Measurements from ENCODE around the gene BEND7.
"Not testable (repeated sequence)": the region's sequence is repeated elsewhere in the genome, so short reads cannot be mapped to it uniquely, and the experiment has no call there.

The BEND7 gene

GRCh38 chr10:13542533-13542932 is 13.7 kb upstream of the BEND7 start:
- no peaks in the 10 kb centered on the region for H3K9me3 ChIP-seq (ENCODE audit: control insufficient read depth, insufficient read depth, low read length)
- no peaks in the 10 kb centered on the region for H3K27me3 ChIP-seq (ENCODE audit: control insufficient read depth, insufficient read depth, low read length)
- H3K4me1 ChIP-seq (ENCODE audit: control insufficient read depth, insufficient read depth, low read length), result no peaks in the 10 kb centered on the region
- no peak overlapping the region for H3K9ac ChIP-seq (ENCODE audit: low read depth, low read length)
- no peak overlapping the region for H3K27ac ChIP-seq (ENCODE audit: low read depth, low read length)
- no peaks in the 10 kb centered on the region for H3K36me3 ChIP-seq (ENCODE audit: control insufficient read depth, insufficient read depth, low read length)
- H3K4me3 ChIP-seq (ENCODE audit: low read depth, low read length), result no peak overlapping the region

- H3K36me3 ChIP-seq (ENCODE audit: control insufficient read depth, insufficient read depth, low read length); H3K9ac ChIP-seq (ENCODE audit: low read depth, low read length); H3K9me3 ChIP-seq (ENCODE audit: control insufficient read depth, insufficient read depth, low read length); H3K27me3 ChIP-seq (ENCODE audit: control insufficient read depth, insufficient read depth, low read length); H3K27ac ChIP-seq (ENCODE audit: low read depth, low read length); H3K4me3 ChIP-seq (ENCODE audit: low read depth, low read length); H3K4me1 ChIP-seq (ENCODE audit: control insufficient read depth, insufficient read depth, low read length): not testable (repeated sequence)
Observed at GRCh38 chr10:13537985-13538384, 9.2 kb upstream of the BEND7 start.

- H3K27me3 ChIP-seq (ENCODE audit: control insufficient read depth, insufficient read depth, low read length), result no peaks in the 10 kb centered on the region
- H3K9ac ChIP-seq (ENCODE audit: low read depth, low read length), result no peak overlapping the region
- H3K36me3 ChIP-seq (ENCODE audit: control insufficient read depth, insufficient read depth, low read length), result no peaks in the 10 kb centered on the region
- H3K4me3 ChIP-seq (ENCODE audit: low read depth, low read length), result no peak overlapping the region
- H3K4me1 ChIP-seq (ENCODE audit: control insufficient read depth, insufficient read depth, low read length), result 0 out of 2 replicates have a peak, but pooled peaks cover 3% of the 10 kb centered on the region
- no peak overlapping the region for H3K27ac ChIP-seq (ENCODE audit: low read depth, low read length)
- H3K9me3 ChIP-seq (ENCODE audit: control insufficient read depth, insufficient read depth, low read length), result no peaks in the 10 kb centered on the region
Observed at GRCh38 chr10:13536674-13537366, 8.0 kb upstream of the BEND7 start.

DNA sequence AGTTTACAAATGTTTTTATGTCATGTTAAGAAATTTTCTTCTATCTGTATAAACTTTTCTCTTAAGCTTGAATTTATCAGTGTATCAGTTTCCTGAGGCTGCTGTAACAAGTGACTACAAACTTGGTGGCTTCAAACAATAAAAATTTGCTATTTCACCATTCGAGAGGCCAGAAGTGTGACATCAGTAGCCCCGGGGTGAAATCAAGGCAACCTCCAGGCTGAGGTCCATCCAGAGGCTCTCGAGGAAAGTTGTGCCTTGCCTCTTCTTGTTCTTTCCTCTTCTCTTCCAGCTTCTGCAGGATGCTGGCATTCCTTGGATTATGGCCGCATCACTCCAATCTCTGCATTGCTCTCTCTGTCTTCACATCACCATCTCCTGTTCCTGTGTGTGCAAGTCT is 6.5 kb upstream of the BEND7 start:
- Histone ChIP-seq H3K4me3 (ENCODE audit: low read depth, low read length) (no peak overlapping the region), H3K27me3 (ENCODE audit: control insufficient read depth, insufficient read depth, low read length) (peaks cover 7% of the 10 kb centered on the region; the same call in 1 of the 2 replicates), H3K36me3 (ENCODE audit: control insufficient read depth, insufficient read depth, low read length) (no peaks in the 10 kb centered on the region), H3K9me3 (ENCODE audit: control insufficient read depth, insufficient read depth, low read length) (no peaks in the 10 kb centered on the region), H3K27ac (ENCODE audit: low read depth, low read length) (no peak overlapping the region), H3K4me1 (ENCODE audit: control insufficient read depth, insufficient read depth, low read length) (0 out of 2 replicates have a peak, but pooled peaks cover 3% of the 10 kb centered on the region), H3K9ac (ENCODE audit: low read depth, low read length) (no peak overlapping the region)

DNA sequence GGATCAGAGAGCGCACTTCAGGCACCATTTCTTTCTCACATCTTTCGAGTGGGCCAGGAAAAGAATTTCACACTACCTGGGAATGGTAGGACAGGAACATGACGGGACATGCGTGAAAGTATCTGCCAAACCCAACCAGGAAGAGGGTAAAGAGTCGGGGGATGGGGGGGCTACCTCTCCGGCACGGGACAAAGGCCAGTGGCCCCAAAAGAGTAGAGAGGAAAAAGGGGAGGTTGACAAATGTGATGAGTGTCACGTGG is 830 bp upstream of the BEND7 start:
- peaks cover 3% of the 10 kb centered on the region for H3K36me3 ChIP-seq (ENCODE audit: control insufficient read depth, insufficient read depth, low read length)
- peak overlapping the region; percentile 55 for H3K4me3 ChIP-seq (ENCODE audit: low read depth, low read length)
- no peak overlapping the region for H3K27ac ChIP-seq (ENCODE audit: low read depth, low read length)
- H3K4me1 ChIP-seq (ENCODE audit: control insufficient read depth, insufficient read depth, low read length), result peaks cover 24% of the 10 kb centered on the region
- H3K27me3 ChIP-seq (ENCODE audit: control insufficient read depth, insufficient read depth, low read length), result peaks cover 52% of the 10 kb centered on the region
- no peaks in the 10 kb centered on the region for H3K9me3 ChIP-seq (ENCODE audit: control insufficient read depth, insufficient read depth, low read length)
- H3K9ac ChIP-seq (ENCODE audit: low read depth, low read length), result no peak overlapping the region

- Histone ChIP-seq H3K4me1 (ENCODE audit: control insufficient read depth, insufficient read depth, low read length) (peaks cover 24% of the 10 kb centered on the region), H3K27me3 (ENCODE audit: control insufficient read depth, insufficient read depth, low read length) (peaks cover 52% of the 10 kb centered on the region), H3K9ac (ENCODE audit: low read depth, low read length) (no peak overlapping the region), H3K36me3 (ENCODE audit: control insufficient read depth, insufficient read depth, low read length) (peaks cover 3% of the 10 kb centered on the region), H3K4me3 (ENCODE audit: low read depth, low read length) (peak overlapping the region; percentile 64), H3K27ac (ENCODE audit: low read depth, low read length) (no peak overlapping the region), H3K9me3 (ENCODE audit: control insufficient read depth, insufficient read depth, low read length) (no peaks in the 10 kb centered on the region)
Observed at GRCh38 chr10:13528123-13528874, 515 bp downstream of the BEND7 start.

GRCh38 chr10:13527864-13528122 is 1.0 kb downstream of the BEND7 start:
- H3K9ac ChIP-seq (ENCODE audit: low read depth, low read length), result no peak overlapping the region
- peaks cover 24% of the 10 kb centered on the region for H3K4me1 ChIP-seq (ENCODE audit: control insufficient read depth, insufficient read depth, low read length)
- H3K9me3 ChIP-seq (ENCODE audit: control insufficient read depth, insufficient read depth, low read length), result no peaks in the 10 kb centered on the region
- peaks cover 3% of the 10 kb centered on the region for H3K36me3 ChIP-seq (ENCODE audit: control insufficient read depth, insufficient read depth, low read length)
- peaks cover 52% of the 10 kb centered on the region for H3K27me3 ChIP-seq (ENCODE audit: control insufficient read depth, insufficient read depth, low read length)
- H3K4me3 ChIP-seq (ENCODE audit: low read depth, low read length), result peak overlapping the region; percentile 64
- H3K27ac ChIP-seq (ENCODE audit: low read depth, low read length), result no peak overlapping the region

- Histone ChIP-seq H3K4me3 (ENCODE audit: low read depth, low read length) (peak overlapping the region; percentile 64), H3K27ac (ENCODE audit: low read depth, low read length) (peak overlapping the region; percentile 14), H3K9me3 (ENCODE audit: control insufficient read depth, insufficient read depth, low read length) (no peaks in the 10 kb centered on the region), H3K27me3 (ENCODE audit: control insufficient read depth, insufficient read depth, low read length) (peaks cover 52% of the 10 kb centered on the region), H3K36me3 (ENCODE audit: control insufficient read depth, insufficient read depth, low read length) (peaks cover 3% of the 10 kb centered on the region), H3K4me1 (ENCODE audit: control insufficient read depth, insufficient read depth, low read length) (peaks cover 24% of the 10 kb centered on the region), H3K9ac (ENCODE audit: low read depth, low read length) (no peak overlapping the region)
Observed at GRCh38 chr10:13526948-13527863, 1.6 kb downstream of the BEND7 start.

GRCh38 chr10:13525663-13526062 is 3.2 kb downstream of the BEND7 start:
- Histone ChIP-seq H3K27me3 (ENCODE audit: control insufficient read depth, insufficient read depth, low read length) (peaks cover 47% of the 10 kb centered on the region), H3K4me3 (ENCODE audit: low read depth, low read length) (no peak overlapping the region), H3K9me3 (ENCODE audit: control insufficient read depth, insufficient read depth, low read length) (no peaks in the 10 kb centered on the region), H3K4me1 (ENCODE audit: control insufficient read depth, insufficient read depth, low read length) (peaks cover 24% of the 10 kb centered on the region), H3K36me3 (ENCODE audit: control insufficient read depth, insufficient read depth, low read length) (peaks cover 3% of the 10 kb centered on the region), H3K27ac (ENCODE audit: low read depth, low read length) (no peak overlapping the region), H3K9ac (ENCODE audit: low read depth, low read length) (no peak overlapping the region)

DNA sequence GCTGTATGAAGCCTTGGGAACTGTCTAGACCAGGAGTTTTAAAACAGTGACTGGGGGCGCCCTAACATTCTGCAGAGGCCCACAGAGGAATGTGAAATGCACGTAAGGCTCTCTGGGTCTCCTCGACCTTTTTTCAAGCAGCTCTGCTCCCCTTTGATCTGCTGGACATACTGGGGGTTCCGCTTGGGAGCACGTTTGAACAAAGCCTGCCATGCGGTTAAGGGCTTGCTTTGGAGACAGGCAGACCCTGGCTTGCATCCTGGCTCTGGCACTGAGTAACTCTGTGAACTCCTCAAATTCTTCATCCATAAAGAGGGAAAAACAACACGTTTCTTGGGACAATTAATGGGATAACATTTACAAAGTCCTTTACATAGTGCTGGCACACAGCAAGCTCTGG is 7.8 kb downstream of the BEND7 start:
- no peak overlapping the region for H3K27ac ChIP-seq (ENCODE audit: low read depth, low read length)
- peaks cover 5% of the 10 kb centered on the region for H3K4me1 ChIP-seq (ENCODE audit: control insufficient read depth, insufficient read depth, low read length)
- peaks cover 3% of the 10 kb centered on the region for H3K36me3 ChIP-seq (ENCODE audit: control insufficient read depth, insufficient read depth, low read length)
- H3K9ac ChIP-seq (ENCODE audit: low read depth, low read length), result no peak overlapping the region
- no peaks in the 10 kb centered on the region for H3K9me3 ChIP-seq (ENCODE audit: control insufficient read depth, insufficient read depth, low read length)
- peaks cover 10% of the 10 kb centered on the region; the same call in 1 of the 2 replicates for H3K27me3 ChIP-seq (ENCODE audit: control insufficient read depth, insufficient read depth, low read length)
- H3K4me3 ChIP-seq (ENCODE audit: low read depth, low read length), result no peak overlapping the region

DNA sequence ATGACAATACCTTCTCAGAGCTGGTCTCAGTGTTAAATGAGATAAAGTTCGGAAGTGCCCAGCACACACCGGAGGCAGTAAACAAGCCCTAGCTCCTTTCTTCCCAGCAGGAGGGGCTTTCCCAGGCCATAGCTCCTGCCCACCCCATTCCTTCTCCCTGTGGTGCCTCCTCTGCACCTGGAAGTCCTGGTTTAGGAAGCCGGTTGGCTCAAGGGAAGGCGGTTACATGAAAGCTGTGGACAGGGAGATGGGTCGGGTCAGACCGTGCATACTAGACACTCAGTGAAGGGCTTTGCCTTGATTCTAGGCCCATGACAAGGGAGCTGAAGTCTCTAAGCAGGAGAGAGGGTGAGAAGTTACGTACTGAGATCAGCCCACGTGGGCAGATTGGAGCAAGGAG is 8.6 kb downstream of the BEND7 start:
- peaks cover 1% of the 10 kb centered on the region; the same call in 1 of the 2 replicates for H3K27me3 ChIP-seq (ENCODE audit: control insufficient read depth, insufficient read depth, low read length)
- no peak overlapping the region for H3K27ac ChIP-seq (ENCODE audit: low read depth, low read length)
- H3K9ac ChIP-seq (ENCODE audit: low read depth, low read length), result no peak overlapping the region
- H3K9me3 ChIP-seq (ENCODE audit: control insufficient read depth, insufficient read depth, low read length), result no peaks in the 10 kb centered on the region
- H3K4me3 ChIP-seq (ENCODE audit: low read depth, low read length), result no peak overlapping the region
- peaks cover 3% of the 10 kb centered on the region; the same call in 1 of the 2 replicates for H3K4me1 ChIP-seq (ENCODE audit: control insufficient read depth, insufficient read depth, low read length)
- H3K36me3 ChIP-seq (ENCODE audit: control insufficient read depth, insufficient read depth, low read length), result peaks cover 1% of the 10 kb centered on the region; the same call in 1 of the 2 replicates

Data from HUES48 (cell line).